ENCODE results near the gene RPS27. TPM values are rescaled to one million over a fixed set of nuclear protein-coding genes. Genes with fewer than 3 reads are reported as not detected.

The RPS27 gene
- total and polyA plus RNA-seq, 2 experiments from 2014 or later = 1,020 to 1,187 TPM

- Histone ChIP-seq H3K36me3 (peaks cover 30% of the 10 kb centered on the region), H3K9me3 (ENCODE audit: low read depth) (no peaks in the 10 kb centered on the region), H3K27me3 (no peaks in the 10 kb centered on the region), H3K4me3 (peak overlapping the region; percentile 99), H3K27ac (peak overlapping the region; percentile 90), H3K4me1 (ENCODE audit: low read depth) (peaks cover 5% of the 10 kb centered on the region)
- DNase-seq (ENCODE audit: low read depth in 1 of 2, low spot score in 1 of 2) = peak; percentile 56 to 77
- no peak for TF ChIP-seq CTCF (IDR thresholded peaks at IDR 0.05; ENCODE audit: low read depth, low read length)
These were observed 45.3 kb upstream of the RPS27 start for GRCh38 chr1:153945131-153945794.

GRCh38 chr1:153945795-153946621 lies 44.6 kb upstream of the RPS27 start:
- H3K9me3 ChIP-seq (ENCODE audit: low read depth) = no peaks in the 10 kb centered on the region
- DNase-seq (ENCODE audit: low read depth in 1 of 2, low spot score in 1 of 2) = peak; percentile 74 to 85
- TF ChIP-seq CTCF (IDR thresholded peaks at IDR 0.05; ENCODE audit: low read depth, low read length) = no peak
- peaks cover 5% of the 10 kb centered on the region for H3K4me1 ChIP-seq (ENCODE audit: low read depth)
- H3K36me3 ChIP-seq = peaks cover 35% of the 10 kb centered on the region
- H3K4me3 ChIP-seq = peak overlapping the region; percentile 99
- H3K27ac ChIP-seq = peak overlapping the region; percentile 90
- no peaks in the 10 kb centered on the region for H3K27me3 ChIP-seq

- H3K27me3 ChIP-seq = no peaks in the 10 kb centered on the region
- peak within 1 kb of the TSS; percentile 90 for H3K27ac ChIP-seq
- peak within 1 kb of the TSS; percentile 99 for H3K4me3 ChIP-seq
- no peaks in the 10 kb centered on the region for H3K9me3 ChIP-seq (ENCODE audit: low read depth)
- peak; percentile 85 for TF ChIP-seq CTCF (IDR thresholded peaks at IDR 0.05; ENCODE audit: low read depth, low read length)
- peaks cover 42% of the 10 kb centered on the region for H3K36me3 ChIP-seq
- DNase-seq (ENCODE audit: low read depth in 1 of 2, low spot score in 1 of 2) = peak; percentile 87 to 91
- H3K4me1 ChIP-seq (ENCODE audit: low read depth) = peaks cover 5% of the 10 kb centered on the region
These were observed 43.8 kb upstream of the RPS27 start, which contains the start of gene DENND4B for GRCh38 chr1:153946622-153947241. DENND4B (minus strand) TSS chr1:153946718; CDS start chr1:153944374, 2,344 bp downstream.

- Histone ChIP-seq H3K4me3 (no peak overlapping the region), H3K27me3 (no peaks in the 10 kb centered on the region), H3K27ac (no peak overlapping the region), H3K9me3 (ENCODE audit: low read depth) (no peaks in the 10 kb centered on the region), H3K4me1 (ENCODE audit: low read depth) (peaks cover 12% of the 10 kb centered on the region), H3K36me3 (peaks cover 38% of the 10 kb centered on the region)
- DNase-seq (ENCODE audit: low read depth in 1 of 2, low spot score in 1 of 2) = no peak
- TF ChIP-seq CTCF (IDR thresholded peaks at IDR 0.05; ENCODE audit: low read depth, low read length) = no peak
These were observed 39.4 kb upstream of the RPS27 start for GRCh38 chr1:153951183-153951582.

- H3K36me3 ChIP-seq = peaks cover 38% of the 10 kb centered on the region
- peaks cover 18% of the 10 kb centered on the region for H3K4me1 ChIP-seq (ENCODE audit: low read depth)
- no peak for TF ChIP-seq CTCF (IDR thresholded peaks at IDR 0.05; ENCODE audit: low read depth, low read length)
- H3K4me3 ChIP-seq = no peak overlapping the region
- no peaks in the 10 kb centered on the region for H3K27me3 ChIP-seq
- H3K27ac ChIP-seq = no peak overlapping the region
- DNase-seq (ENCODE audit: low read depth in 1 of 2, low spot score in 1 of 2) = no peak
- H3K9me3 ChIP-seq (ENCODE audit: low read depth) = no peaks in the 10 kb centered on the region
These were observed 38.8 kb upstream of the RPS27 start for GRCh38 chr1:153951801-153952200.
